NOMO-1 (cell line): ENCODE data around the gene ACOT7.
"Not testable (repeated sequence)": the region's sequence is repeated elsewhere in the genome, so short reads cannot be mapped to it uniquely, and the experiment has no call there.

Experiments used
- DNase-seq, 2 experiments: peaks; one replicate each; lab custom pipeline; 2025; ENCODE audit not compliant: unreplicated experiment in 2 of 2; lab: John Stamatoyannopoulos, UW

ACOT7 gene

GRCh38 chr1:6241887-6242740, 151.5 kb downstream of the ACOT7 start:
- DNase-seq = no peak

DNA sequence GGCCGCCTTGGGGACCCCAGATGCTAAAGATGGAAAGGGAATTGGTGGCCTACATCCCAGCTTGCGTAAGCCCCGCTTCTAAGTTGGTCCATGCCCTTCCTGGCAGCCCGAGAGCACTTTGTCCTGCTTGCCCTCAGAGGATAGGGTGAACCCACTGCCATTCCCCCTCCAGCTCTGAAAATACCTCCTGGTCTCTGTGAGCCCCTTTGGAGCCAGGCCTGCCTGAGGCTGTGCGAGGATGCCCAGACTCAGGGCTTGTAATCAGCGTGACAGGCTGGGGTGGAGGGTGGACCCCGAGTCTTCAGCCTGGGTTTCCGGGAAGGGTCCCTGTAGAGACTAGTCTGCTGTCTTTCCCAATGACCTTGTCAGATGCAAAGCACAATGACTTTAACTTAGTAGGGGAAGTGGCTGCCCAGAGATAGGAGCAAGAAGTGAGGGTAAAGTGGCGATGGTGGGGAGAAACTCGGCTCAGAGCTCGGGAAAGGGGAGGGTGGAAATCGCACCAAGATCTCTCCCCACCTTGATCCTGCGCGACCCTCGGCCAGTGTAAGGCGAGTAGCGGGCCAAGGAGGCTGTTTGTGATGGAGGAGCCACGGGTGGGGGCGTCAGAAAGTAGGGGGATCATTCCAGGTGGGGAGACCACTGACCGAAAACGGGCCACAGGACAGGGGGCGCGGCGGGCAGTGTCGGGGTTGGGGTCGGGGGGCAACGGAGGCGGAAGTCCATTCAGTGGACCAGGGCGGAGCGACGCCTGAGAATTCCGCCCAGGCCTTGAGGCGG, 152.3 kb downstream of the ACOT7 start:
- DNase-seq = no peak

- DNase-seq = peak; percentile 48 to 76
Measured at GRCh38 chr1:6239950-6240768, 153.4 kb downstream of the ACOT7 start.

GRCh38 chr1:6239213-6239752, 154.3 kb downstream of the ACOT7 start:
- no peak for DNase-seq

- DNase-seq = no peak
Measured at GRCh38 chr1:6237093-6237492, 156.5 kb downstream of the ACOT7 start.

GRCh38 chr1:6235296-6235677, 158.3 kb downstream of the ACOT7 start:
- no peak for DNase-seq

- DNase-seq = no peak
Measured at GRCh38 chr1:6234502-6235295, 158.9 kb downstream of the ACOT7 start.

GRCh38 chr1:6233376-6233775, 160.2 kb downstream of the ACOT7 start:
- DNase-seq = no peak

- no peak for DNase-seq
Measured at GRCh38 chr1:6225651-6226050, 167.9 kb downstream of the ACOT7 start.

- no peak for DNase-seq
Measured at GRCh38 chr1:6224718-6225117, 168.8 kb downstream of the ACOT7 start.

DNA sequence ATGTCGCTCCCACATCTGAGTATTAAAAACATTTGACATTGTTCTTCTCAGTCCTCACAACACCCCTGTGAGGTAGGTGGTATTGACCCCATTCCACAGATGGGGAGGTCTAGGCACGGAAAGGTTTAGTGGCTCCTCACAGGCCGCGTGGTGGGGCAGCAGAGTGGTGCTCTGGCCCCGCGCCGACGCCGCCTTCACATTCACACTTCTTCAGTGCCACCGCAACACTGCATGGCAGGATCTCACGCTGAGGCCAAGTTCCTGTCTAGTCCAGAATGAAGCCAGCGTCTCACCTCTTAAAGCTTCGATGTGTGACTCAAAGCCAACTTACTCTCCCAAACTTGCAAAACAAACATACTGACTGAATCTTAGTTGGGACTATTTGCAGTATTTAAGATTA, 169.9 kb downstream of the ACOT7 start:
- no peak for DNase-seq

DNA sequence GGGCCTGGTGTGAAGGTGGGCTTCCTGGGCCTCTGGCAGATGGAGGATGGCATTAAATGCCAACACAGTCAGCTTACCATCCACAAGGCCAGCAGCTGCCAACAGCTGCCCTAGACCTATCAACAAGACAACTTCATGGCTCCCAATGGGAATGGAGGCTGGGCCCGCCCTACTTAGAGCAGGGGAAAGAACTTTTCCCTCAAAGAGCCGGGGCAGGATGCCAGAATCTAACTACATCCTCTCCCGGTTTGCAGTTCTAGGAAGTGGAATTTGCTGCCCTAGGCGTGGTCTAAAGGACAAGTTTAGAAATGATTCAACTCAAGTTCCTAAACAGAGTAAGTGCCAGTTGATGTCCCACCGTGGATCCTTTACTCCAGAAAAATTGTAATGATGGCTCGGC, 170.9 kb downstream of the ACOT7 start:
- no peak for DNase-seq

- no peak for DNase-seq
Measured at GRCh38 chr1:6221210-6221784, 172.3 kb downstream of the ACOT7 start.

- DNase-seq = no peak
Measured at GRCh38 chr1:6220236-6220635, 173.3 kb downstream of the ACOT7 start.

- not testable (repeated sequence) for DNase-seq
Measured at GRCh38 chr1:6219641-6220040, 173.9 kb downstream of the ACOT7 start.

DNA sequence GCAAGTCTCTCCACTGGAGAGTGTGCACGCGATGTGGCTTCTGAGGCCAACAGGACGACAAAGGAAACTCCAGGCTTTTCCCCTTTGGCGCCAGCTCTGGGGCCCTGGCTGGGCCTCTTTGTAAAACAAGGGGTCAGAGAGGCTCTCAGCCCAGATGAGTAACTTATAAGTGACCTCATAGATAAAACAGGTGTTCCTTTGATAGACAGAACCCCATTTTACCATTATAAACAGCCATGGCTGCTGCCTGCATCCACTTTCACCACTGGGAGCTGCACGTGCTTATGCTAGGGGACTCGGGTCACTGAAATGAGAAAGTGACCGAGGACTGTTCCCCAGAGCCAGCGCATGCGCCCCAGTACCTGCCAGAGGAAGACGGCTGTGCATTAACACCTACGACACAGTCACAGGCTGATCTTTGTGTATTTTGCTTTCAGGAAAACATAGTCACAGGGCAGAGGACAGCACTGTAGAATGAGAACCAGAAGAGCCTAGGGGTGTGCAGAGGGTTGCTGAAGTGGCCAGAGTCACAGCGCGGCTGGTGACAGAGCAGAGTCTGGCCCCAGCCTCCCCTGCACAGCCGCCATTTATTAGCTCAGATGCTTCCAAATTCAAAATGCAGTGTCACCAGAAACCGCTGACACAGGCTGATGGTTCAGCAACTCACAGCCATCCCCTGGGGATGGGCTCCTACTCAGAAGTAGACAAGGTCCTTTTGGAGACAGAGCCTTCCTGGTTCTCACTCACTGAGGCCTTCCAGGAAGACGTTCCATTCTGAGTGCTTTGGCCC, 175.0 kb downstream of the ACOT7 start:
- no peak for DNase-seq
